Mesothelial cell of epicardium (in vitro differentiated cells): Measurements from ENCODE around the gene PIP5K1C. TPM values are rescaled to one million over a fixed set of nuclear protein-coding genes. Genes with fewer than 3 reads are reported as not detected.

Source experiments
- DNase-seq, 2 experiments: peaks; one replicate each; pipeline ENCODE4 v3.0.0; 2021; ENCODE audit warnings: low spot score in 2 of 2; ENCODE audit not compliant: unreplicated experiment in 2 of 2
- H3K27ac Mint-ChIP-seq: 2 replicates; pipeline ENCODE4 v1.8.0; 2021; ENCODE audit warnings: mixed read lengths
- H3K27me3 Mint-ChIP-seq: 2 replicates; pipeline ENCODE4 v1.8.0; 2021; ENCODE audit warnings: low read depth, mixed read lengths
- H3K36me3 Mint-ChIP-seq: 2 replicates; pipeline ENCODE4 v1.8.0; 2021; ENCODE audit warnings: mixed read lengths
- H3K4me1 Mint-ChIP-seq: 2 replicates; pipeline ENCODE4 v1.8.0; 2021; ENCODE audit warnings: mixed read lengths
- H3K4me3 Mint-ChIP-seq: 2 replicates; pipeline ENCODE4 v1.8.0; 2021; ENCODE audit warnings: mild to moderate bottlenecking, moderate library complexity, mixed read lengths
- H3K9me3 Mint-ChIP-seq: 2 replicates; pipeline ENCODE4 v1.8.0; 2021; ENCODE audit warnings: mixed read lengths
- CTCF ChIP-seq: fragments of 200-600 bp; sonication (generic); IDR thresholded peaks from one replicate; pipeline ENCODE4 v1.5.0; 2021; ENCODE audit warnings: antibody characterized with exemption; ENCODE audit not compliant: unreplicated experiment
- total RNA-seq: library from RNA; stranded (reverse); gene quantifications from 3 replicates; pipeline ENCODE4 v1.2.1, GENCODE V29; 2021

PIP5K1C gene
- total RNA-seq, 1 donor from 2014 or later = 45.7 TPM

- no peak for TF ChIP-seq CTCF
- no peak for DNase-seq
- Mint-ChIP-seq H3K4me1 (peaks cover 9% of the 10 kb centered on the region), H3K27me3 (peaks cover 24% of the 10 kb centered on the region), H3K36me3 (no peaks in the 10 kb centered on the region), H3K4me3 (no peak overlapping the region), H3K27ac (no peak overlapping the region), H3K9me3 (no peaks in the 10 kb centered on the region)
Measured at GRCh38 chr19:3723883-3724282, 23.6 kb upstream of the PIP5K1C start.

GRCh38 chr19:3723110-3723488 is 22.8 kb upstream of the PIP5K1C start:
- Mint-ChIP-seq H3K36me3 (no peaks in the 10 kb centered on the region), H3K4me1 (peaks cover 9% of the 10 kb centered on the region), H3K27ac (no peak overlapping the region), H3K4me3 (peak overlapping the region; percentile 25), H3K27me3 (peaks cover 24% of the 10 kb centered on the region), H3K9me3 (no peaks in the 10 kb centered on the region)
- no peak for TF ChIP-seq CTCF
- no peak for DNase-seq

GRCh38 chr19:3722443-3723109 is 22.3 kb upstream of the PIP5K1C start:
- H3K27me3 Mint-ChIP-seq = peaks cover 24% of the 10 kb centered on the region
- no peaks in the 10 kb centered on the region for H3K9me3 Mint-ChIP-seq
- TF ChIP-seq CTCF = no peak
- peaks cover 9% of the 10 kb centered on the region for H3K4me1 Mint-ChIP-seq
- peak overlapping the region; percentile 69 for H3K4me3 Mint-ChIP-seq
- DNase-seq = no peak
- H3K36me3 Mint-ChIP-seq = no peaks in the 10 kb centered on the region
- H3K27ac Mint-ChIP-seq = peak overlapping the region; percentile 45

GRCh38 chr19:3721887-3722442 is 21.7 kb upstream of the PIP5K1C start:
- Mint-ChIP-seq H3K9me3 (no peaks in the 10 kb centered on the region), H3K27ac (peak overlapping the region; percentile 45), H3K4me1 (peaks cover 9% of the 10 kb centered on the region), H3K4me3 (peak overlapping the region; percentile 69), H3K27me3 (peaks cover 24% of the 10 kb centered on the region), H3K36me3 (no peaks in the 10 kb centered on the region)
- DNase-seq = no peak
- no peak for TF ChIP-seq CTCF

GRCh38 chr19:3721131-3721886 is 21.0 kb upstream of the PIP5K1C start:
- peaks cover 9% of the 10 kb centered on the region for H3K4me1 Mint-ChIP-seq
- no peaks in the 10 kb centered on the region for H3K36me3 Mint-ChIP-seq
- no peaks in the 10 kb centered on the region for H3K9me3 Mint-ChIP-seq
- TF ChIP-seq CTCF = no peak
- no peak overlapping the region for H3K27ac Mint-ChIP-seq
- peak overlapping the region; percentile 69 for H3K4me3 Mint-ChIP-seq
- peak; percentile 76 to 91 for DNase-seq
- H3K27me3 Mint-ChIP-seq = peaks cover 24% of the 10 kb centered on the region
